ENCODE measurements around the gene ERG28.
"Not testable (repeated sequence)": the region's sequence is repeated elsewhere in the genome, so short reads cannot be mapped to it uniquely, and the experiment has no call there.

Gene ERG28

GRCh38 chr14:75615200-75615599 is 45.5 kb downstream of the ERG28 start:
- no peak for DNase-seq

GRCh38 chr14:75614179-75614578 is 46.5 kb downstream of the ERG28 start:
- DNase-seq: no peak

- no peak for DNase-seq
Observed at GRCh38 chr14:75612157-75612556, 48.5 kb downstream of the ERG28 start.

- DNase-seq: no peak
Observed at GRCh38 chr14:75610834-75611233, 49.8 kb downstream of the ERG28 start.

- DNase-seq: no peak
Observed at GRCh38 chr14:75609606-75610475, 50.8 kb downstream of the ERG28 start.

- no peak for DNase-seq
Observed at GRCh38 chr14:75609116-75609515, 51.6 kb downstream of the ERG28 start.

GRCh38 chr14:75607842-75608640 is 52.6 kb downstream of the ERG28 start:
- no peak for DNase-seq

- no peak for DNase-seq
Observed at GRCh38 chr14:75607044-75607443, 53.6 kb downstream of the ERG28 start.

- no peak for DNase-seq
Observed at GRCh38 chr14:75605916-75606315, 54.8 kb downstream of the ERG28 start.

GRCh38 chr14:75604979-75605851 is 55.5 kb downstream of the ERG28 start:
- DNase-seq: no peak

- no peak for DNase-seq
Observed at GRCh38 chr14:75602503-75602902, 58.2 kb downstream of the ERG28 start.

- DNase-seq: not testable (repeated sequence)
Observed at GRCh38 chr14:75601061-75601460, 59.6 kb downstream of the ERG28 start.

GRCh38 chr14:75600100-75600499 is 60.6 kb downstream of the ERG28 start:
- not testable (repeated sequence) for DNase-seq

All from DMS153 (cell line).